GM19395 (cell line): ENCODE results near the gene PSORS1C2.

Source experiments
- ATAC-seq: cut with Tn5 transposase; IDR thresholded peaks from one replicate; pipeline ENCODE4 v1.9.1; 2021; ENCODE audit warnings: mild to moderate bottlenecking, moderate library complexity; ENCODE audit not compliant: unreplicated experiment

The PSORS1C2 gene

DNA sequence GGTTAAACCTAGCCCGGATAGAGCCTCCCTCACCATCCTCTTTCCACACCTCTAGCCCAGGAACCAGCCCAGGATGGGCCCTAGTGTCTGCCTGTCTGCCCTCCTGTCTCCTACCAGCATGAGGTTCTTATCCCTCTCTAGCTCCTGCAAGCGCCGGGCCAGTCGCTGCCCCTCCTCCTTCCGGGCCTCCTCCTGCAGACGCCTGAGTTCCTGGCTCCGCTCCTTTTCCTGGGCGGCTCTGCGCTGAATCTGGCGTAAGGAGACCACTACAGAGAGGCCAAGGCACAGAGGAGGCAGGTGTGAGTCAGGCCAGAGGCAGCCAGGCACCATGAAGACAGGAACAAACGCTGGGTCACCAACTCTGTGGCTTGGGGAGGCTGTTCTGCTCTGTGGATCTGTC lies 4.3 kb upstream of the PSORS1C2 start:
- ATAC-seq = no peak

- ATAC-seq = no peak
Measured at GRCh38 chr6:31142361-31142761, 3.5 kb upstream of the PSORS1C2 start.

DNA sequence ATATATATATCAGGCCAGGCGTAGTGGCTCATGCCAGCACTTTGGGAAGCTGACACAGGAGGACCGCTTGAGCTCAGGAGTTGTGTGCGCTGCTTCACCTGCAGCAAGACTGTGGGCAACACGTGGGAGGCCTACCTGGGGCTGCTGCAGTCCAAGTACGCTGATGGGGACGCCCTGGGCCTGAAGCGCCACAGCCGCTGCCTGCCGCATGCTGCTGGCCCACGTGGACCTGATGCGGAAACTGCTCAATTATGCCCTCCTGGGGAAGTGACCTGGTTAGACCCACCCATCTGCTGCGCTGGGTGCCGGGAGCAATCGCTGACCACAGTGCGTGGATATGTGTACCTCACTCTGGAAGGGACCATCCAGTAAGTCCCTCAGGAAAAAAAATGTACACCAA lies 1.8 kb upstream of the PSORS1C2 start:
- no peak for ATAC-seq

- ATAC-seq = no peak
Measured at GRCh38 chr6:31139599-31139998, 733 bp upstream of the PSORS1C2 start.

GRCh38 chr6:31135710-31136109 lies 3.2 kb downstream of the PSORS1C2 start:
- no peak for ATAC-seq

DNA sequence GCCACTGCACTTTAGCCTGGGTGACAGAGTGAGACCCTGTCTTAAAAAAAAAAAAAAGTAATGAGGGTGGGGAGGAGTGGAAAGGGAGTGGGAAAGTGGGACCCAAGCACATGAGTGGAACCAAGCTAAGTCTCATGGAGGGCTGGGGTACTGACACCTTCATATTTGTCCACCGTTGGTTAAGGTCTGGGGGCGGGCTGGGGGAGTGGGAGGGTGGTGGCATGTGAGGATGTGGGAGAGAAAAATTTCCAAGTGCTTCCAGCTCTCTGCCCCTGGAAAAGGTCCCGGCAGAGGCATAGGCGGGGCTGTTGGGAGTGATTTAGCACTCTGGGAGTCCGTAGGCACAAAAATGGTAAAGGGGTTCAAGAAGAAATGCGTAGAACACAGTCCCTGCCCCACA lies 6.1 kb downstream of the PSORS1C2 start:
- ATAC-seq = no peak

DNA sequence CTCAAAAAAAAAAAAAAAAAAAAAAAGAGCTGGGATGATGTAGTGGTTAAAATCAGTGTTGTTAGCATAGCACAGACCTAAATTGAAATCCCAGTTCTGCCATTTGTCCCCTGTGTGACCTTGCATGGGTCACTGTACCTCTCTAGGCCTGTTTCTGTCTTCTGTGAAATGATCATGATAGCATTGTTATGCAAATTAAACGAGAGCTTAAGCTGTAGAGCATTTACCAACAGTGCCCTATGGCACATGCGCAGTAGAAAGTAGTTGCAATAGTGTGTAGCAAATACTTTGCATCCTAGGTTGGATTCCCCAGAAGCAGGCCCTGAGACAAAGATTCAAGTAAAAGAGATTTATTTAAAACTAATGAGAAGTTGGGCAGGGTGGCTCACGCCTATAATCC lies 7.3 kb downstream of the PSORS1C2 start:
- ATAC-seq = no peak

DNA sequence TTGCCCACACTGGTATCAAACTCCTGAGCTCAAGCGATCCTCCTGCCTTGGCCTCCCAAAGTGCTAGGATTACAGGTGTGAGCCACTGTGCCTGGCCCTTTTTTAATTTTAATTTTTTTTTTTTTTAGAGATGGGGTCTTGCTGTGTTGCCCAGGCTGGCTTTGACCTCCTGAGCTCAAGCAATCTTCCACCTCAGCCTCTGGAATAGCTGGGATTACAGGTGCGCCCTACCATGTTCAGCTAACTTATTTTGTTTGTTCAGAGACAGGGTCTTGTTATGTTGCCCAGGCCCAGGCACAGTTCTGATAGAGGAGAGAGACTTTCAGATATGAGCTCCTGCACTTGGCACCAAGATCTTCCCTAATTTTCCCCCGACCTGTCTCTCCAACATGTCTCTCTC lies 8.1 kb downstream of the PSORS1C2 start:
- no peak for ATAC-seq

DNA sequence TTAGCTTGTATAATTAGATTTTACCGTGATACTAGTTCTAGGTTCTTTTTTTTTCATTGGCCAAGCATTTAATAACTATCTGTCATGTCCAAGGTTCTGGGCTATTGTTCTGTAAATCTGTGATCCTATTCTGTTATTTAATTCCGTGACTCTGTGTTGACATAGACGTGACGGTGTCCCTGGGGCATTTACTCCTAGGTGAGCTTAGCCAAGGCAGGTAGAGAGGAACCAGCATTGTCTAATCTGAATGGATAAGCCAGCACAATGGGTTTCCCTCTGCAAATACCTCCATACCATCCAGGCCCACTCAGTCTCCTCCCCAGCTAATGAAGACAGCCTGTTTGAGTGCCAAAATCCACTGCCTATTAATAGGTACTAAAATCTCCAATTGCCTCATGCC lies 9.7 kb downstream of the PSORS1C2 start:
- ATAC-seq = no peak

DNA sequence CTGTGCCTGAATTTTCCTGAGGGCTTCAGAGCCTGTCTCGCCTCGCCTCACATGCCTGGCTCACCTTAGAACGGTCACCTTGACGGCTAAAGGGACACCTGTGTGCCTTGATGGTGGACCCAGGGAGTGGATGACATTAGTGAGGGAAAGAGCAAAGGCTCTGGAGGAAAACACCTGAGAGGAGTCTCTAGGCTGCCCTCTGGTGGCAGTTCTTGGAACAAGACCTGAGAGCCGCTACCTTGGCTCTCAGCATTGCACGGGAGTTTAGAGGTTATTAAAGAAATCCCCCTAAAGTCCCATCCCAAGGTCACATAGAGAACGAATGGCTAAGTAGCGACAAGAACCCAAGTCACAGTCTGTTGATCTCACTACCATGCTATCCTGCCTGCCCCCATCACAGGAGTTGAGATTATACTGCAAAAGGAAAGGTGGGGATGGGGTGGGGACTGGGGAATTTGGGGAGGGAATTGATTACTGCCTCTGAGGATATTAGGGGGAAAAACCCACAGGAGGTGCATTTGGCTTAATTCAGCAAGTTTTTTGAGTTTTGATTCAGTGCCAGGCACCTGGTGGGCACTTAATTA lies 10.7 kb downstream of the PSORS1C2 start:
- ATAC-seq = no peak

DNA sequence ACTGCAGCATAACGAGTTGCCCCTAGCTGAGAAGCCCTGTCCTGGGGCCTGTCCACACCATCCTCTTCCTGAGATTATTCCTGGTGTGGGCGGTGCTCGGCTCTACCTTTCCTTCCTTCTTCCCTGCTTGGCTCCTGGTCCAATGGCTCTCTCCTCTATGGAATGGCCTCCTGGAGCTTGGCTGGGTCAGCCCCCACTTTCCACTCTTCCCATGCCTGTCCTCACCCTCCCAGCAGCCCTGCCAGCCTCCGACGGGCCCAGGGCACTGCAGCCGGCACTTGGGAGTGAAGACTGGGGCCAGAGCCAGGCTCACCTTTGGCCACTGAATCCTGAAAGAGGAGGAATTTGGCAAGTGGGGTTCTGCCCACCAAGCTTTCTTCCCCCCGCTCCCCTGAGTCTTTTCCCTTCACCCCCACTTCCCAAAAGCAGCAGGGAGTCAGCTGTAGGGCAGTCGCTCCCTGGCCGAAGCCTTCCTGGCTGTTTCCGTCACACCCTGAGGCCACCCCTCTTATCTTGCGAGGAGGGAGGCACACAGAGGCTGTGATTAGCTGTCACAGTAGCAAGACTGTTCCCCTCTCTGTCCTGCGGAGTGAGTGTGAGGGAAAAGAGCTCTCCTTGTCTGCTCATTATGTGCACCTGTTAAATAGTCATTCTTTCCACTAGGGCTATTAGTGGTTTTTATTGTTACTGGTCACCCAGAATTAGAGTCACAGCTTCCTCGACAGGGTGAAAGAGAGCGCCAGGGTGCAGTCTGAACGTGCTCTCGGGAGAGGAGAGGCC lies 12.3 kb downstream of the PSORS1C2 start:
- no peak for ATAC-seq

DNA sequence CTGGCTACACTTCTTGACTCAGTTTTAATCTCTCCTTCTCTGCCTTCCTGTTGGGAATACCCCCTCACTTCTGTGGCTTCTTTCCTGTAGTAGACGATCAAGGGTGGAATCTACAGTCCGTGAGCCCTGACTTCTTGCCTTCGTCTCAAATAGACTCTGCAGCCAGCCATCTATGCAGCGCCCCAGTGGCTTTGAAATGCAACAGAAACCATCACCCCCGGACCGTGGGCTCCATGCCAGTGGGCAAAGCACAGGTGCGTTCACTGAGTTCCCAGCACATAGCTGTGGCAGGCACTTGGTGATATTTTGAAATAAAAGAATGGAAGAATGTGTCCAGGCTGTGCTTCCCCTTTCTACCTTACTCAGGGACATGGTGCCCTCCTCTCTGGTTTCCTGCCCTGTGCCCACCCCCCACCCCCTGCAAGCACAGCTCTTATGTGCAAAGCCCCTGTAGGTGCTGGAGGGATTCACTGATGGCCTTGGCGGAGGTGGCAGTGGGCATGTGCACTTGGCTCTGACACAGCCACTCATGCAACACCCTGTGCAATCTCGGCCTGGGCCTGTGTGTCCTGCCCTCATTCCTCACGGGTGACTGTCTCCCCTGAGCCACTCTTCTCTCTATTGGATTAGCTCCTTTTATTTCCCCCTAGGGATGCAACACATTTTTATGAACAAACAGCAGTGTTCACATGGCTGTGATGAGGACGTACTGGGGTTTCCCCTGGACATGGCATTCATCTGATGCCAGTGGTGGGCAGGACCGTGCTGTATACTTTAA lies 13.1 kb downstream of the PSORS1C2 start:
- ATAC-seq = no peak

DNA sequence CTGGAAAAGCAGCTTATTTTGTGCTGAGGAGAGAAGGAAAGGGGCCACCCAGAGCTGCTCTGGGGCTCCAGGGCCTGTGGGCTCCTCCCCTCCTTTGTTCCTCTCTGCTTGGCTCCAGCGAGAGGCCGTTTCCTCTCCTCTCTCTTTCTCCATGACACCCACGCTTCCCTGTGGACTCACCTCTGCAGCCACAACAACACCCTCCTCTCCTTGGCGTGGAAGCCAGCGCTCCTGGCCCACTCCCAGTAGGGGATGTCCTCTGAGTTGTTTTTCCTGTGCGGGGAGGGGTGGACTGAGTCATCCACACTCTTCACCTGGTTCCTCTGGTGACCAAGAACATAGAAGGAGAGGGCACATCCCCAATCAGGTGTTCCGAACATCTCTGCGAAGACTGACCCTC lies 13.7 kb downstream of the PSORS1C2 start:
- no peak for ATAC-seq

DNA sequence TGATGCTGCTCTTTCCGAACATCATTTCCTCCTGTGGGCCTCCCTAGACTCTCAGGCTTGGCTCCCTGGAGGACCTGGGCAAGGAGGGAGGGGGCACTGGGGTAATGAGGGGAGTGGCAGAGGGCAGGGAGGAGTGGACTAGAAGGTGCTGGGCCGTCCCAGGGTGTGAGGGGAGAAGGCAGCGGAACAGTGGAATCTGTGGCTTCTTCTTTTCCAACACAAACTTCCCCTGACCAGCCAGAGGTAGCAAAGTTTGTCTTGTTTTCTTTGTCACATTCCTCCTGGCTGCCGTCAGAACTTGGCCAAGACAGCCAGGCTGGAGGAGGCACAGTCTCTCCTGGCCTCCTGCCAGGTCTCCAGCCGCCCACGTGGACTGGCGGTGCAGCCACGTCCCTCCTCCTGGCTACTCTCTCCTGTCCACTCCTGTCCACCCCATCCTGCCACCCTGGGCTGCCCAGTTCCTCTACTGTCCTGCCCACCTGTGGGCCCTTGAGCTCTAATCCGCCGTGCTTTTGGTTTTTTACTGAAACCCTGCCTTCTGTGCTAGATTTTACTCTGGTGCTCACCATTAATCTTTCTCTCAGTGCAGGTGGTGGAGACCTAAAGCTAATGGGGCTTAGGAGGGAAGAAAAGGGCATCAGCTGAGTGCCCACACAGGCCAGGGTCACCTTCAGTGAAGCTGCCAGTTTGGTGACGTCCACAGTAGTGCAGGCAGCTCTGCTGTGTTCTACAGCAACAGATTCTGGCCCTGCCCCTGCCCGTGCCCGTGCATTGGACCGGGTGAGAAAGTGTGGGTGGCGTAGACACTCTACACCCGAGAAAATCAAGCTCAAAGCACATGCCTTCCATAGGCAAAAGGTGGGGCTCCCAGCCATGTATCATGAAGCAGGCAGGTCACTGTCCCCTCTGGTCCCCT lies 15.8 kb downstream of the PSORS1C2 start:
- ATAC-seq = no peak

GRCh38 chr6:31121131-31121790 lies 17.6 kb downstream of the PSORS1C2 start:
- no peak for ATAC-seq

- no peak for ATAC-seq
Measured at GRCh38 chr6:31120151-31120915, 18.5 kb downstream of the PSORS1C2 start, which contains the start of gene CDSN. Gene CDSN, minus strand, starts transcription at chr6:31120446. Its CDS starts 27 bp downstream, at chr6:31120419.

- ATAC-seq = no peak
Measured at GRCh38 chr6:31118178-31118577, 20.7 kb downstream of the PSORS1C2 start.

DNA sequence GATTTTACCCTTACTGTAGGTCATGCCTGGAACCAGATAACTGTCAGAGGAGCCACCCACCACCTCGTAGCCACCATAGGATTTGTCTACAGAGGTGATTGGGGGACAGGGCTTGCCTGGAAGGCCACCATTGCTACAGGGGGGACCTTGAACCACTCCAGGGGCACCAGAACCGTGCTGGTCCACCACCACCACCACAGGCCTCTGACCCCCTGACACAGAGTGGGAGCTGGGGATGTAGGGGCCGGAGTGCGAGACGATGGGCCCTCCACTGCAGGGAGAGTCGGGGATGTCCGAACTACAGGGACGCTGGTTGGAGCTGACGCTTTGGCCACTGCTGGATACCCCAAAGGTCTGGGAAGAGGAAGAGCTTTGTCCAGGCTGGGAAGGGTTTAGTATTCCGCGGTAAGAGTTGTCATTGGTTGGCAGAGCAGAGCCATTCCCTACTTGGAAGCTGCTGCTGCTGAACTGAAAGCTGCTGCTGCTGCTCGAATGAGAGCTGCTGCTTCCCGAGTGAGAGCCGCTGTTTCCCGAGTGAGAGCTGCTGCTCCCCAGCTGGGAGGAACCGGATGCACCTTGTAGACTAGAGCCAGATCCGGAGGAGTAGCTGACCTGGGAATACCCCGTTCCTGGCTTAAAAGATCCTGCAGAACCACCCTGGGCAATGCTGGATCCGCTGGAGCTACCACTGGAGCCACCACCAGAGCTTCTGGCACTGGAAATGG lies 22.0 kb downstream of the PSORS1C2 start:
- no peak for ATAC-seq
